IPS-18c (cell line): ENCODE results near the gene ANAPC5.
"Not testable (repeated sequence)": the region's sequence is repeated elsewhere in the genome, so short reads cannot be mapped to it uniquely, and the experiment has no call there.

Experiments
- H3K4me3 ChIP-seq: 2 replicates; pipeline ENCODE4 v1.7.0; 2013; ENCODE audit warnings: low read depth, mild to moderate bottlenecking, low read length, moderate library complexity; ENCODE audit not compliant: insufficient read depth
- H3K9me3 ChIP-seq: one replicate; pipeline ENCODE4 v1.6.1; 2013; ENCODE audit warnings: mild to moderate bottlenecking, low read length, moderate library complexity; ENCODE audit not compliant: control insufficient read depth, insufficient read depth

Gene ANAPC5

GRCh38 chr12:121295746-121296617, 56.2 kb downstream of the ANAPC5 start:
- Histone ChIP-seq H3K4me3 (peak overlapping the region; percentile 87), H3K9me3 (no peaks in the 10 kb centered on the region)

- no peaks in the 10 kb centered on the region for H3K9me3 ChIP-seq
- peak overlapping the region; percentile 87 for H3K4me3 ChIP-seq
Measured at GRCh38 chr12:121295116-121295745, 57.0 kb downstream of the ANAPC5 start.

- Histone ChIP-seq H3K9me3 (no peaks in the 10 kb centered on the region), H3K4me3 (no peak overlapping the region)
Measured at GRCh38 chr12:121294151-121294889, 57.9 kb downstream of the ANAPC5 start.

- Histone ChIP-seq H3K4me3 (no peak overlapping the region), H3K9me3 (no peaks in the 10 kb centered on the region)
Measured at GRCh38 chr12:121293603-121294002, 58.6 kb downstream of the ANAPC5 start.

- Histone ChIP-seq H3K4me3 (no peak overlapping the region), H3K9me3 (no peaks in the 10 kb centered on the region)
Measured at GRCh38 chr12:121290410-121290809, 61.8 kb downstream of the ANAPC5 start.

- Histone ChIP-seq H3K4me3 (no peak overlapping the region), H3K9me3 (no peaks in the 10 kb centered on the region)
Measured at GRCh38 chr12:121289962-121290361, 62.2 kb downstream of the ANAPC5 start.

GRCh38 chr12:121288986-121289385, 63.2 kb downstream of the ANAPC5 start:
- H3K4me3 ChIP-seq: no peak overlapping the region

GRCh38 chr12:121288158-121288845, 63.9 kb downstream of the ANAPC5 start:
- no peak overlapping the region for H3K4me3 ChIP-seq
- H3K9me3 ChIP-seq: no peaks in the 10 kb centered on the region

More at GRCh38 chr12:121288986-121289385, 63.2 kb downstream of the ANAPC5 start:
- no peaks in the 10 kb centered on the region for H3K9me3 ChIP-seq

- Histone ChIP-seq H3K9me3 (no peaks in the 10 kb centered on the region), H3K4me3 (no peak overlapping the region)
Measured at GRCh38 chr12:121287267-121287954, 64.8 kb downstream of the ANAPC5 start.

- H3K9me3 ChIP-seq: no peaks in the 10 kb centered on the region
- no peak overlapping the region for H3K4me3 ChIP-seq
Measured at GRCh38 chr12:121285856-121286255, 66.4 kb downstream of the ANAPC5 start.

- H3K4me3 ChIP-seq: no peak overlapping the region
- H3K9me3 ChIP-seq: no peaks in the 10 kb centered on the region
Measured at GRCh38 chr12:121284551-121285390, 67.4 kb downstream of the ANAPC5 start.

- Histone ChIP-seq H3K9me3 (no peaks in the 10 kb centered on the region), H3K4me3 (no peak overlapping the region)
Measured at GRCh38 chr12:121283841-121284240, 68.4 kb downstream of the ANAPC5 start.

GRCh38 chr12:121283388-121283787, 68.8 kb downstream of the ANAPC5 start:
- Histone ChIP-seq H3K4me3 (no peak overlapping the region), H3K9me3 (no peaks in the 10 kb centered on the region)

- not testable (repeated sequence) for H3K4me3 ChIP-seq, H3K9me3 ChIP-seq
Measured at GRCh38 chr12:121282910-121283309, 69.3 kb downstream of the ANAPC5 start.

- Histone ChIP-seq H3K4me3 (no peak overlapping the region), H3K9me3 (no peaks in the 10 kb centered on the region)
Measured at GRCh38 chr12:121282072-121282742, 70.0 kb downstream of the ANAPC5 start.
